Neural cell (in vitro differentiated cells): Measurements from ENCODE around the gene BET1L. TPM values are rescaled to one million over a fixed set of nuclear protein-coding genes. Genes with fewer than 3 reads are reported as not detected.

Source experiments
- H2AFZ ChIP-seq: fragments of 200-600, 300-800 bp; sonication (generic), shearing (Covaris generic); 2 replicates; pipeline ENCODE4 v1.6.0; 2014; ENCODE audit warnings: low read depth, mild to moderate bottlenecking, antibody characterized with exemption, low read length, moderate library complexity
- H3F3A ChIP-seq: fragments of 200-600 bp; shearing (Covaris generic); 2 replicates; pipeline ENCODE4 v1.6.1; 2016; ENCODE audit warnings: mild to moderate bottlenecking, moderate library complexity, mixed read lengths, antibody characterized with exemption, low read length; ENCODE audit not compliant: insufficient read depth, poor library complexity, severe bottlenecking
- H3K27ac ChIP-seq: fragments of 200-600, 300-800 bp; sonication (generic), shearing (Covaris generic); 2 replicates; pipeline ENCODE4 v1.5.1; 2014; ENCODE audit warnings: mild to moderate bottlenecking, low read length, moderate library complexity
- H3K27me3 ChIP-seq: fragments of 300-800, 200-600 bp; sonication (generic), shearing (Covaris generic); 2 replicates; pipeline ENCODE4 v1.6.0; 2014; ENCODE audit warnings: mild to moderate bottlenecking, low read depth, low read length, moderate library complexity; ENCODE audit not compliant: insufficient read depth
- H3K36me3 ChIP-seq: fragments of 300-800, 200-600 bp; sonication (generic), shearing (Covaris generic); 2 replicates; pipeline ENCODE4 v1.5.1; 2014; ENCODE audit warnings: mild to moderate bottlenecking, antibody characterized with exemption, low read length, moderate library complexity; ENCODE audit not compliant: insufficient read depth
- H3K4me2 ChIP-seq: fragments of 300-800, 200-600 bp; sonication (generic), shearing (Covaris generic); 2 replicates; pipeline ENCODE4 v1.6.0; 2014; ENCODE audit warnings: mild to moderate bottlenecking, low read length
- H3K4me3 ChIP-seq: fragments of 300-800, 200-600 bp; sonication (generic), shearing (Covaris generic); 2 replicates; pipeline ENCODE4 v1.5.1; 2014; ENCODE audit warnings: mild to moderate bottlenecking, low read length, moderate library complexity
- H3K79me2 ChIP-seq: fragments of 200-600 bp; shearing (Covaris generic); replicated peaks from 2 replicates; pipeline ENCODE4 v1.6.0; 2014; ENCODE audit warnings: mild to moderate bottlenecking, low read length, moderate library complexity; ENCODE audit not compliant: insufficient read depth
- H3K9ac ChIP-seq: fragments of 300-800, 200-600 bp; sonication (generic), shearing (Covaris generic); 2 replicates; pipeline ENCODE4 v1.6.1; 2016; ENCODE audit warnings: mild to moderate bottlenecking, low read length, mixed read lengths
- H3K9me2 ChIP-seq: fragments of 200-600 bp; shearing (Covaris generic); 2 replicates; pipeline ENCODE4 v1.6.1; 2016; ENCODE audit warnings: mild to moderate bottlenecking, low read length, mixed read lengths; ENCODE audit not compliant: insufficient read depth
- H3K9me3 ChIP-seq: fragments of 200-600, 300-800 bp; sonication (generic), shearing (Covaris generic); 2 replicates; pipeline ENCODE4 v1.6.1; 2016; ENCODE audit warnings: mild to moderate bottlenecking, mixed run types, low read length, moderate library complexity, mixed read lengths
- H4K20me1 ChIP-seq: fragments of 200-600 bp; shearing (Covaris generic); 2 replicates; pipeline ENCODE4 v1.6.1; 2016; ENCODE audit warnings: mild to moderate bottlenecking, mixed run types; ENCODE audit not compliant: insufficient read depth
- CTCF ChIP-seq: fragments of 450-650 bp; IDR thresholded peaks from 2 replicates; pipeline ENCODE4 v1.5.1; 2014; ENCODE audit warnings: antibody characterized with exemption, mild to moderate bottlenecking, moderate library complexity; ENCODE audit not compliant: poor library complexity, severe bottlenecking
- EP300 ChIP-seq: fragments of 450-650 bp; conservative IDR thresholded peaks from 2 replicates; pipeline ENCODE4 v1.6.1; 2014; ENCODE audit warnings: antibody characterized with exemption, mild to moderate bottlenecking, moderate library complexity; ENCODE audit not compliant: poor library complexity, severe bottlenecking
- EZH2 ChIP-seq: fragments of 200-600, 300-800 bp; shearing (Covaris generic), sonication (generic); IDR thresholded peaks from 2 replicates; pipeline ENCODE4 v1.6.1; 2014; ENCODE audit warnings: antibody characterized with exemption, low read length, borderline replicate concordance, mild to moderate bottlenecking; ENCODE audit not compliant: insufficient read depth, poor library complexity, severe bottlenecking
- MXI1 ChIP-seq: fragments of 450-650 bp; conservative IDR thresholded peaks from 2 replicates; pipeline ENCODE4 v1.6.1; 2014; ENCODE audit warnings: antibody characterized with exemption, mild to moderate bottlenecking; ENCODE audit not compliant: poor library complexity, severe bottlenecking
- POLR2AphosphoS5 ChIP-seq: IDR thresholded peaks from 2 replicates; pipeline ENCODE4 v1.6.1; 2012
- RAD21 ChIP-seq: fragments of 450-650 bp; conservative IDR thresholded peaks from 2 replicates; pipeline ENCODE4 v1.6.1; 2014; ENCODE audit warnings: antibody characterized with exemption, mild to moderate bottlenecking, moderate library complexity
- REST ChIP-seq: IDR thresholded peaks from 2 replicates; pipeline ENCODE4 v1.6.1; 2012; ENCODE audit warnings: borderline replicate concordance
- SMC3 ChIP-seq: fragments of 450-650 bp; conservative IDR thresholded peaks from 2 replicates; pipeline ENCODE4 v1.6.1; 2014; ENCODE audit warnings: antibody characterized with exemption, mild to moderate bottlenecking, moderate library complexity; ENCODE audit not compliant: poor library complexity
- TAF1 ChIP-seq: IDR thresholded peaks from 2 replicates; pipeline ENCODE4 v1.6.1; 2012; ENCODE audit warnings: low read depth
- polyA plus RNA-seq: library from polyadenylated mRNA; depleted of rRNA; stranded (reverse); fragments of >200 nt; gene quantifications from 2 replicates; pipeline ENCODE4 v1.2.3, GENCODE V29; 2014

The BET1L gene
- polyA plus RNA-seq, 1 donor from 2014 or later: 7.6 TPM

- no peaks in the 10 kb centered on the region for H3K36me3 ChIP-seq
- H3K27me3 ChIP-seq: no peaks in the 10 kb centered on the region
- H2AFZ ChIP-seq: peak within 1 kb of the TSS; percentile 78
- H3K9me3 ChIP-seq: no peaks in the 10 kb centered on the region
- no peaks in the 10 kb centered on the region for H3K9me2 ChIP-seq
- TF ChIP-seq REST (peak; percentile 59), RAD21 (no peak), EZH2 (no peak), MXI1 (peak; percentile 86), CTCF (no peak), POLR2AphosphoS5 (peak; percentile 94), TAF1 (no peak), EP300 (peak; percentile 54), SMC3 (peak; percentile 31)
- peak within 1 kb of the TSS; percentile 100 for H3K4me2 ChIP-seq
- no peaks in the 10 kb centered on the region for H4K20me1 ChIP-seq
- peak within 1 kb of the TSS; percentile 88 for H3K27ac ChIP-seq
- peak within 1 kb of the TSS; percentile 93 for H3K9ac ChIP-seq
- peak within 1 kb of the TSS; percentile 94 for H3K4me3 ChIP-seq
- H3K79me2 ChIP-seq: peaks cover 30% of the 10 kb centered on the region
- no peaks in the 10 kb centered on the region for H3F3A ChIP-seq
Measured at GRCh38 chr11:236774-237767, 29.9 kb upstream of the BET1L start, which contains the start of gene PSMD13. Gene PSMD13 (plus strand): TSS chr11:236976. CDS start chr11:237050, 74 bp downstream.

DNA sequence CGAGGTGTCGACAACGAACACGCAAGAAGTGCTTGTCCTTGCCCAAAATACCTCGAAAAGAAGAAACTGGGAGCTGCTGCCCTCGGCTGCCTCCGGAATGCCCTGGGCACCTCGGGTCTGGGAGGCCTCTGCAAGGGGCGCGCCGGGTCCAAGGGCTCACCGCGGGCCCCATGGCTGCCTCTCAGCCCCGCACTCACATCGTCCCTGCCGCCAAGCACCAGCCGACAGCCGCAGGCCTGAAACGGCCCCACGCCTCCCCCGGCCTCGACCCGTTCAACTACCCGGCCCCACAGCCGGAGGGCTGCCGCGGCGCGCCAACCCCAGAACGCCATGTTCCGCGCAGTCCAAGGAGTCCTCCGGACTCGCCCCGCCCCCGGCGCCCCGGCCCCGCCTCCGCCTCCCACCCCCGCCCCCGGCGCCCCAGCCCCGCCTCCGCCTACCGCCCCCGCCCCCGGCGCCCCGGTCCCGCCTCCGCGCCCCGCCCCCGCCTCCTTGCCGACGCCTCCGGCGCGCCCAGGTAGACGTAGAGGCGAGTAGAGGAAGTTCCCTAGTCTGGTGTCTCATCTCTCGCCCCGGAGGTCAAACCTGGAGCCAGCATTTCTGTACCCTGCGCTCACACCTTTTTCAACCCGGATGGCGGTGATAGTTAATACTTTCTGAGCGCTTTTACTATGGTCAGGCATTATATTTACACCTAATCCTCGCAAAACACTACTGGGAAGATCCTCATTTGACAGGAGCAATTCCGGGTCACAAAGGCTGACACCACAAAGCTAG lies 29.0 kb upstream of the BET1L start, which contains the start of gene SIRT3:
Gene SIRT3, minus strand, starts transcription at position 346 of the 777 bp plus-strand sequence. Its CDS starts 14 bp downstream, at position 332.
- Histone ChIP-seq H3K9me3 (no peaks in the 10 kb centered on the region), H2AFZ (peak within 1 kb of the TSS; percentile 78), H3K36me3 (no peaks in the 10 kb centered on the region), H3K9ac (peak within 1 kb of the TSS; percentile 93), H3K79me2 (peaks cover 27% of the 10 kb centered on the region), H3K4me3 (peak within 1 kb of the TSS; percentile 94), H4K20me1 (no peaks in the 10 kb centered on the region), H3K27ac (peak within 1 kb of the TSS; percentile 88), H3F3A (no peaks in the 10 kb centered on the region), H3K9me2 (no peaks in the 10 kb centered on the region), H3K27me3 (no peaks in the 10 kb centered on the region), H3K4me2 (peak within 1 kb of the TSS; percentile 100)
- TF ChIP-seq POLR2AphosphoS5: peak; percentile 74
- peak; percentile 3 for TF ChIP-seq SMC3
- peak; percentile 75 for TF ChIP-seq TAF1
- TF ChIP-seq REST: no peak
- TF ChIP-seq MXI1: peak; percentile 78
- peak; percentile 57 for TF ChIP-seq CTCF
- no peak for TF ChIP-seq EP300
- no peak for TF ChIP-seq RAD21
- no peak for TF ChIP-seq EZH2
